Right atrium auricular region (tissue), 2 donors: Measurements from ENCODE around the gene RNF130. TPM values are rescaled to one million over a fixed set of nuclear protein-coding genes. Genes with fewer than 3 reads are reported as not detected.

Source experiments
- DNase-seq: peaks from one replicate; pipeline ENCODE4 v3.0.0-alpha.2; 2019; ENCODE audit warnings: low spot score
- H3K27ac ChIP-seq, 2 donors: fragments of 200-600 bp; sonication (generic); 1 replicate in 1 of 2; 2 replicates in 1 of 2; pipeline ENCODE4 v1.5.1; 2016 to 2019
- H3K27me3 ChIP-seq, 2 donors: fragments of 200-600 bp; sonication (generic); one replicate each; pipeline versions ENCODE4 v1.5.1 to v1.6.0; 2017 to 2019
- H3K36me3 ChIP-seq: fragments of 200-600 bp; sonication (generic); one replicate; pipeline ENCODE4 v1.5.1; 2016
- H3K4me1 ChIP-seq, 2 donors: fragments of 200-600 bp; sonication (generic); one replicate each; pipeline versions ENCODE4 v1.5.1 to v1.6.0; 2017 to 2019
- H3K4me3 ChIP-seq, 2 donors: fragments of 200-600 bp; sonication (generic); 1 replicate in 1 of 2; 2 replicates in 1 of 2; pipeline ENCODE4 v1.5.1; 2017 to 2019; ENCODE audit warnings: mild to moderate bottlenecking in 1 of 2, moderate library complexity in 1 of 2
- H3K9me3 ChIP-seq, 2 donors: fragments of 200-600 bp; sonication (generic); one replicate each; pipeline ENCODE4 v1.5.1; 2019
- total RNA-seq, 2 donors: library from RNA; depleted of rRNA; stranded (reverse); fragments of >200 nt; gene quantifications; one replicate each; pipeline ENCODE4 v1.1.0, GENCODE V29; 2016
- TF ChIP-seq, protein P1 (sequence below), 2 donors: fragments of 200-600 bp; sonication (generic); IDR thresholded peaks; one replicate each; pipeline ENCODE4 v1.5.1; 2019; ENCODE audit warnings: antibody characterized with exemption in 2 of 2

RNF130 gene
- total RNA-seq, 2 donors from 2014 or later: 42.9 to 51.3 TPM

DNA sequence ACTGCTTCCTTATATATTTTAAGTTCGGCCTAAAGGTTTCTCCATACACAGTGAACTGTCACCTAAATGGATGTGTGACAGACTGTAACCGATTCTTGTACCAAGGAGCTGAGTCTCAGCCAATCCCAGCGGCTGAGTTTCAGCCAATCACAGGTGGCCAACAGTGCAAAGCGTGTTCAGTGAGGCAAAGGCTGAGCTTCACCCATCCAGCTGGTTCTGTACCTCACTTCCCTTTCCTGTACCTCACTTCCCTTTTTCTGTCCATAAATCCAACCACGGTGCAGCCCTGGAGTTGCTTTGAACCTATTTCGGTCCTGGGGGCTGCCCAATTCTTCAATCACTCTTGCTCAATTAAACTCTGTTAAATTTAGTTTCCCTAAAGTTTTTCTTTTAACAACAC, 148.1 kb downstream of the RNF130 start:
- no peak overlapping the region for H3K27ac ChIP-seq
- no peaks in the 10 kb centered on the region for H3K4me1 ChIP-seq
- no peaks in the 10 kb centered on the region for H3K9me3 ChIP-seq
- no peak overlapping the region for H3K4me3 ChIP-seq
- no peaks in the 10 kb centered on the region for H3K27me3 ChIP-seq
- TF ChIP-seq, protein P1, sequence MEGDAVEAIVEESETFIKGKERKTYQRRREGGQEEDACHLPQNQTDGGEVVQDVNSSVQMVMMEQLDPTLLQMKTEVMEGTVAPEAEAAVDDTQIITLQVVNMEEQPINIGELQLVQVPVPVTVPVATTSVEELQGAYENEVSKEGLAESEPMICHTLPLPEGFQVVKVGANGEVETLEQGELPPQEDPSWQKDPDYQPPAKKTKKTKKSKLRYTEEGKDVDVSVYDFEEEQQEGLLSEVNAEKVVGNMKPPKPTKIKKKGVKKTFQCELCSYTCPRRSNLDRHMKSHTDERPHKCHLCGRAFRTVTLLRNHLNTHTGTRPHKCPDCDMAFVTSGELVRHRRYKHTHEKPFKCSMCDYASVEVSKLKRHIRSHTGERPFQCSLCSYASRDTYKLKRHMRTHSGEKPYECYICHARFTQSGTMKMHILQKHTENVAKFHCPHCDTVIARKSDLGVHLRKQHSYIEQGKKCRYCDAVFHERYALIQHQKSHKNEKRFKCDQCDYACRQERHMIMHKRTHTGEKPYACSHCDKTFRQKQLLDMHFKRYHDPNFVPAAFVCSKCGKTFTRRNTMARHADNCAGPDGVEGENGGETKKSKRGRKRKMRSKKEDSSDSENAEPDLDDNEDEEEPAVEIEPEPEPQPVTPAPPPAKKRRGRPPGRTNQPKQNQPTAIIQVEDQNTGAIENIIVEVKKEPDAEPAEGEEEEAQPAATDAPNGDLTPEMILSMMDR (IDR thresholded peaks at IDR 0.05): no peak
- H3K36me3 ChIP-seq: no peaks in the 10 kb centered on the region
- no peak for DNase-seq

- no peaks in the 10 kb centered on the region for H3K36me3 ChIP-seq
- H3K27me3 ChIP-seq: no peaks in the 10 kb centered on the region
- H3K4me3 ChIP-seq: no peak overlapping the region
- H3K4me1 ChIP-seq: no peaks in the 10 kb centered on the region
- no peak for DNase-seq
- no peaks in the 10 kb centered on the region for H3K9me3 ChIP-seq
- no peak overlapping the region for H3K27ac ChIP-seq
- TF ChIP-seq, protein P1 (IDR thresholded peaks at IDR 0.05): no peak
Observed at GRCh38 chr5:179920175-179920574, 151.4 kb downstream of the RNF130 start.

DNA sequence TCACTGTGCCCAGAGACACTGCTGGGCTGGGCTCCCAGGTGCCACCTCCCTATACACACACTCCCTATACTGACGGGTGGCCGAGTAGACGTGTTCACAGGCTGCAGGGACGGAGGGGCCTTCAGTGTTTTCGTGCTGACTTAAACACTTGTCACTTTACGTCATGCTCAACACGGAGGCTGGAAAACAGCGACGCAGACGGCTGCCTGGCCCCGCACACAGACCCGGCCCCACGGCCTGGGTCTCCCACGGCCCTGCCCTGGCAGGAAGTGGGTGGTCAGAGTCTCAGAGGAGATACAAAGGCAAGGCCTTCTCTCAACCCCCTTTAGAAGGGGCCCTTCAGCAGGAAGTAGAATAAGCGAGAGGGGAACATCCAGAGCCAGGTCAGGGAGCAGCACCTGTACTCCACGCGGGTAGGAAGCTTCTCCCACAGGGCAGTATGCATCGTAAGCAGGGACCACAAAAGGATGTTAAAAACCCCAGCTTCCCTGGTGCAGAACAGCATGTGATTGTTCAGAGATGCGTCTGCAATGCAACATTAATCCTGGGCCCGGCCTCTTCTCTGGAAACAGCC, 152.0 kb downstream of the RNF130 start:
- DNase-seq: no peak
- no peaks in the 10 kb centered on the region for H3K4me1 ChIP-seq

DNA sequence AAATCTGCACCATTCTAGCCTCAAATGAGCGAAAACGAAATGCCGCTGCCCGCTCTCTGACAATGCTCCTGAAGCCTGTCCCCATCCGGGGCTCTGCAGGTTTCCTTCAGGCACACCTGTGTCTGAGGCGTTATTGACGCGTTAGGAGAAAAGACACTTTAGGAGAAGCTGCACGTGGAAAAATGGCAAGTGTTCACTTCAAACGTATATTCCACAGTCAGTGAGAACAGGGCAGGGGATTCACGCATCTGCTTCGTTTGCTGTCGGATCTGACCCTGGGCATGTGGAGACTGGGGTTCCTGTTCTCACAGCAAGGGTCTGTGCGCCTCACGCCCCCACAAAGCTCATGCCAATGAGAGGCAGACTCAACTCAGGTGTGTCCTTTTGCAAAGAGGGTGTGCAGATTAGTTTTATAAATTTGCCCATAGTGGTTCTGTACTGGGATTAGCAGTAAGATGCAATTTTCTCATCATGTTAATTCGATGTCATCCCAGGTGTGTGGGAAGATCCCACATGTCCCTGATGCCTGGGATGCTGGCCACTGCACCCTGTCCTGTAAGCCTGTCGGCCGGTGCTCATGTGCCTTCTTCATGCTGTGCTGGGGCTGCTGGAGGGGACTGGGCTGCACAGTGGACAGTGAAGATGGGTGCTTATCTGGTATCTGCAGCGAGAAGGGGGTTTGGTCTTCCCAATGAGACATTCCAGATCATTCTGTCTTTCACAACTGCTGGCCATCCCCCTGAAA, 152.6 kb downstream of the RNF130 start:
- no peak overlapping the region for H3K27ac ChIP-seq
- H3K36me3 ChIP-seq: no peaks in the 10 kb centered on the region
- no peak for DNase-seq
- no peaks in the 10 kb centered on the region for H3K4me1 ChIP-seq
- no peaks in the 10 kb centered on the region for H3K9me3 ChIP-seq
- H3K4me3 ChIP-seq: no peak overlapping the region
- H3K27me3 ChIP-seq: no peaks in the 10 kb centered on the region
- TF ChIP-seq, protein P1 (IDR thresholded peaks at IDR 0.05): no peak

More for the DNA sequence above, 152.0 kb downstream of the RNF130 start:
- Histone ChIP-seq H3K27ac (no peak overlapping the region), H3K36me3 (no peaks in the 10 kb centered on the region), H3K9me3 (no peaks in the 10 kb centered on the region), H3K27me3 (no peaks in the 10 kb centered on the region), H3K4me3 (no peak overlapping the region)
- TF ChIP-seq, protein P1 (IDR thresholded peaks at IDR 0.05): no peak

DNA sequence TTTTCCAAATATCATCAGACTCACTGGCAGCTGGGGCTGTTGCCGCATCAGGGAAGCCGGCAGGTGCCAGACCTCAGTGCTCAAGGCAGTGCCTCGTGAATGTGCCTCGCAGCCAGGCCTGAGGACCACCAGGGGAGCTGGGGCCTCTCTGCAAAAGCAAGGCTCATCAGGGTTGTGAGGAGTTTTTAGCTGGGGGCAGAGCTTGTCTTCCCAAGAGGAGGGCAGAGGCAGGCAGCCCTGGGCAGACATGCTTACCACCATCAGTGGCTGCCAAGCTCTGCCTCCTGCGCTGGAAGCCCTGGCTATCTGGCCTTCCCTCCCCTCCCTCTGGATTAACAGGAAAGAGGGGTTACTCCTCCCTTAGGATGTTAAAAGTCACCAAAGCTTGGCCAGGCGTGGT, 155.0 kb downstream of the RNF130 start:
- Histone ChIP-seq H3K36me3 (no peaks in the 10 kb centered on the region), H3K9me3 (no peaks in the 10 kb centered on the region), H3K4me1 (no peaks in the 10 kb centered on the region), H3K27me3 (no peaks in the 10 kb centered on the region), H3K4me3 (no peak overlapping the region), H3K27ac (no peak overlapping the region)
- TF ChIP-seq, protein P1 (IDR thresholded peaks at IDR 0.05): no peak
- no peak for DNase-seq
